ENCODE data around the gene PDSS2. TPM values are rescaled to one million over a fixed set of nuclear protein-coding genes. Genes with fewer than 3 reads are reported as not detected.
"Not testable (repeated sequence)": the region's sequence is repeated elsewhere in the genome, so short reads cannot be mapped to it uniquely, and the experiment has no call there.

The PDSS2 gene
- total RNA-seq, 1 experiment from 2014 or later = 10.2 TPM

- Mint-ChIP-seq H3K4me1 (ENCODE audit: insufficient read depth, unreplicated experiment) (no peaks in the 10 kb centered on the region), H3K4me3 (ENCODE audit: unreplicated experiment) (no peak overlapping the region), H3K9me3 (ENCODE audit: unreplicated experiment) (no peaks in the 10 kb centered on the region), H3K27me3 (ENCODE audit: insufficient read depth, unreplicated experiment) (no peaks in the 10 kb centered on the region), H3K27ac (ENCODE audit: low read depth, unreplicated experiment) (no peak overlapping the region), H3K36me3 (ENCODE audit: insufficient read depth, unreplicated experiment) (no peaks in the 10 kb centered on the region)
- TF ChIP-seq CTCF (IDR thresholded peaks at IDR 0.05; ENCODE audit: unreplicated experiment) = no peak
- intact Hi-C loops (cut with micrococcal nuclease) = no loop called here
- BruUV-seq (replicated peaks) = no TSS peak
- POLR2A ChIA-PET = no interaction called here
- CTCF ChIA-PET = no interaction called here
- no peak for DNase-seq (ENCODE audit: unreplicated experiment)
Observed at GRCh38 chr6:107368471-107368870, 90.9 kb downstream of the PDSS2 start.

- DNase-seq (ENCODE audit: unreplicated experiment); H3K36me3 Mint-ChIP-seq (ENCODE audit: insufficient read depth, unreplicated experiment); H3K27ac Mint-ChIP-seq (ENCODE audit: low read depth, unreplicated experiment); H3K4me3 Mint-ChIP-seq (ENCODE audit: unreplicated experiment); H3K9me3 Mint-ChIP-seq (ENCODE audit: unreplicated experiment); H3K27me3 Mint-ChIP-seq (ENCODE audit: insufficient read depth, unreplicated experiment); BruUV-seq (replicated peaks); H3K4me1 Mint-ChIP-seq (ENCODE audit: insufficient read depth, unreplicated experiment); POLR2A ChIA-PET; intact Hi-C loops (cut with micrococcal nuclease): not testable (repeated sequence)
- CTCF ChIA-PET = interaction anchor here (0.6 kb wide), 1 partner anchor 167 kb away, joined by 3 read pairs; no protein-coding TSS in a partner anchor
Observed at GRCh38 chr6:107364173-107364572, 95.2 kb downstream of the PDSS2 start.

GRCh38 chr6:107361753-107362604, 97.4 kb downstream of the PDSS2 start:
- no peaks in the 10 kb centered on the region for H3K36me3 Mint-ChIP-seq (ENCODE audit: insufficient read depth, unreplicated experiment)
- no TSS peak for BruUV-seq (replicated peaks)
- no peaks in the 10 kb centered on the region for H3K4me1 Mint-ChIP-seq (ENCODE audit: insufficient read depth, unreplicated experiment)
- no peaks in the 10 kb centered on the region for H3K9me3 Mint-ChIP-seq (ENCODE audit: unreplicated experiment)
- CTCF ChIA-PET = interaction anchor here (0.5 kb wide), 1 partner anchor 22 kb away, joined by 3 read pairs; no protein-coding TSS in a partner anchor
- H3K27me3 Mint-ChIP-seq (ENCODE audit: insufficient read depth, unreplicated experiment) = no peaks in the 10 kb centered on the region
- no peak overlapping the region for H3K27ac Mint-ChIP-seq (ENCODE audit: low read depth, unreplicated experiment)
- intact Hi-C loops (cut with micrococcal nuclease) = no loop called here
- no peak for TF ChIP-seq CTCF (IDR thresholded peaks at IDR 0.05; ENCODE audit: unreplicated experiment)
- POLR2A ChIA-PET = interaction anchor here (1.5 kb wide), 1 partner anchor 8 kb away, joined by 5 read pairs; no protein-coding TSS in a partner anchor
- no peak for DNase-seq (ENCODE audit: unreplicated experiment)
- no peak overlapping the region for H3K4me3 Mint-ChIP-seq (ENCODE audit: unreplicated experiment)

- Mint-ChIP-seq H3K36me3 (ENCODE audit: insufficient read depth, unreplicated experiment) (no peaks in the 10 kb centered on the region), H3K27me3 (ENCODE audit: insufficient read depth, unreplicated experiment) (no peaks in the 10 kb centered on the region), H3K4me3 (ENCODE audit: unreplicated experiment) (no peak overlapping the region), H3K9me3 (ENCODE audit: unreplicated experiment) (no peaks in the 10 kb centered on the region), H3K4me1 (ENCODE audit: insufficient read depth, unreplicated experiment) (no peaks in the 10 kb centered on the region), H3K27ac (ENCODE audit: low read depth, unreplicated experiment) (no peak overlapping the region)
- ChIA-PET CTCF (no interaction called here), POLR2A (no interaction called here)
- no peak for DNase-seq (ENCODE audit: unreplicated experiment)
- BruUV-seq (replicated peaks) = no TSS peak
- TF ChIP-seq CTCF (IDR thresholded peaks at IDR 0.05; ENCODE audit: unreplicated experiment) = no peak
- intact Hi-C loops (cut with micrococcal nuclease) = no loop called here
Observed at GRCh38 chr6:107360476-107360875, 98.9 kb downstream of the PDSS2 start.
